GM21423 (cell line): ENCODE measurements around the gene NFKB2.

Source experiments
- ATAC-seq: cut with Tn5 transposase; IDR thresholded peaks from one replicate; pipeline ENCODE4 v1.9.1; 2021; ENCODE audit warnings: mild to moderate bottlenecking, moderate library complexity; ENCODE audit not compliant: unreplicated experiment

The NFKB2 gene

DNA sequence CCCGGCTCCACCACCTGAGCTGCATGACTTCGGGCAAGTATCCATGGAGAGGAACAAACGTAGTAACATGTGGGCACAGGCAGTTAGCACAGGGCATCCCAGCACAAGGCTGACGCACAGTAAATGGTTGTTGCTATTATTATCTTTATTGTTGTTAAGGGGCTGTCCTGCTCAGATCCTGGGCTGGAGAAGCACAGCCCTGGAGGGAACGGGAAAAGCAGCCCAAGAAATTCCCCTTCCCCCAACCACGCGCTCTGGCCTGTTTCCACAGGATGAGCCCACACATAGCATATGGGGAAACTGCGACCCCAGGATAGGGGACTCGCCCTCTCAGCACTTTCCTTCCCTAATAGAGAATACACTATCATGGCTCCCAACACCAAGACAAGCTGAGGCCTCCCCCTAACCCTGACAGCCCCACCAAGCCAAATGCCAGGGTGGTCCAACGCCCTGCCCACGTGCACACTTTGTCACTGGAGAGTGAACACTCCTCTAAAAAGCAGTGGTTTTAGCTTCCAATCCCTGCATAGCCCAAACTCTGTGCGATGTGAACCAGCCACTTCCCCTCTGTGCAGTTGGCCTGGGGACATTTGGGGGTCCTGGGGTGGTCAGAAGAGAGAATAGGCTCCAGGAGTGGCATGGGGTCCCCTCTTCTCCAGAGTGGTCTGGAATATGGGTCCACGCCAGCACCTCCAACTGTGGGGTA is 12.1 kb downstream of the NFKB2 start:
- ATAC-seq = no peak

DNA sequence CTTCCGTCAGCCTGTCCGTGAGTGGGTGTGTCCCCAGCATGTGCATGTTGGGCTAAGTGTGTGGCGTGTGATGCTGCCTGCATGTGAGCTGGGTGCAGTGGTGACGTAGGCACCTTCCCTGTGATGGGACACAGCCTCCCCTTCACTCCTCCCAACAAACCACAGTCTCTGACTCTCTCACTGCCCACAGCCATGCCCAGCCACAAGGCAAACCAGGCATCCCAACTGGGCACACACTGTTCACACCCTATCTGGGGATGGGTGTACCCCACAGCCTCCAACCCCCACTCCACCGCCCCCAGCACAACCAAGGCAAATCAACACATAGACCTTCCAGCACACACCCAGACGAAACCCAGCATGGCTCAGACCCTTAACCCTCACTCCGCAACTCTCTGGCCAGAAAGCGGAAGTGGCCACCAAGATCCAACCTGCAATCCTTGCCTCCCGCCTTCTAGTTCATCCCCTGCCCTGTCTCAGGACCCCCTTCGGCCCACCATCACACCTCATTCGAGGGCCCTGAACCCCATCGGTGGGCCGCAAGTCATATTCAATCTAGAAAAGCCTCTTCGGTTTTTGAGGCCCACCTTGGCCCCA is 12.7 kb downstream of the NFKB2 start:
- no peak for ATAC-seq

DNA sequence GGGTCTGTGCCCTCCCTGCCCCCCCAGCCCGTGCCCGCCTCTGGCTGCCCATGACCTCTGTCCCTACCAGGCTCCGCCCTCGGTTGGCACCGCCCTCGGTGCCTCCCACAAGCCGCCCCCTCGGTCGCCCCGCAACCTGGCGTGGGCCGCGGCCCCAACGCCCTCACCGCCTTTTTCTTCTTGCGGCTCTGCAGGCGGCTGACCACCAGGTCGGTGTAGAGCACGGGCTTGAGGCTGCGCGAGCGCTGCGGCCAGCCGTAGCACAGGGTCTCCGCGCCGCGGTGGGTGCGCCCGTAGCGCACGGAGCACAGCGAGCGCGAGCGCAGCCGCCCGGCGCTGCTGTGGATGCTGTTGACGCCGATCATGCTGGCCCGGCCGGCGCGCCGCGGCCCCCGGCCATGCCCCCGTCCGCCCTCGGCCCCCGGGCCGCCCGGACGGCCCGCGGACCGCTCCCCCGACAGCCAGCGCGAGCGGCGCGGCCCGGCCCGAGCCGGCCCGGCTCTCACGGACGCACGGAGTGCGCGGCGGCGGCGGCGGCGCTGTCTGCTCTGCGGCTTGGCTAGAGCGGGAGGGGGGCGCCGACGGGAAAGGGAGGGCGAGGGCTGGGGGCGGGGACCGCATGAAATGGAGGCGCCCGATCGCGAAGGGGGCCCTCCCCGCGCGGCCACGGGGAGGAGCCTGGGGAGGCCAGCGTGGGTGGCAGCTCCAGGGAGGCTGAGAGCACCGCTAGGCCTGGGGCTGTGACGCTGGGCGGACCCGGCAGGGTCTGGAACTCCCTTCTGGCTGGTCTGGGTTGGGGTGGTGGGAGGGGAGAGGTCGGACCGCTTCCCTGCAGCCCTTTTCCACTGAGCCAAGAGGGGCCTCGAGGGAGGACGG is 13.5 kb downstream of the NFKB2 start:
- no peak for ATAC-seq

DNA sequence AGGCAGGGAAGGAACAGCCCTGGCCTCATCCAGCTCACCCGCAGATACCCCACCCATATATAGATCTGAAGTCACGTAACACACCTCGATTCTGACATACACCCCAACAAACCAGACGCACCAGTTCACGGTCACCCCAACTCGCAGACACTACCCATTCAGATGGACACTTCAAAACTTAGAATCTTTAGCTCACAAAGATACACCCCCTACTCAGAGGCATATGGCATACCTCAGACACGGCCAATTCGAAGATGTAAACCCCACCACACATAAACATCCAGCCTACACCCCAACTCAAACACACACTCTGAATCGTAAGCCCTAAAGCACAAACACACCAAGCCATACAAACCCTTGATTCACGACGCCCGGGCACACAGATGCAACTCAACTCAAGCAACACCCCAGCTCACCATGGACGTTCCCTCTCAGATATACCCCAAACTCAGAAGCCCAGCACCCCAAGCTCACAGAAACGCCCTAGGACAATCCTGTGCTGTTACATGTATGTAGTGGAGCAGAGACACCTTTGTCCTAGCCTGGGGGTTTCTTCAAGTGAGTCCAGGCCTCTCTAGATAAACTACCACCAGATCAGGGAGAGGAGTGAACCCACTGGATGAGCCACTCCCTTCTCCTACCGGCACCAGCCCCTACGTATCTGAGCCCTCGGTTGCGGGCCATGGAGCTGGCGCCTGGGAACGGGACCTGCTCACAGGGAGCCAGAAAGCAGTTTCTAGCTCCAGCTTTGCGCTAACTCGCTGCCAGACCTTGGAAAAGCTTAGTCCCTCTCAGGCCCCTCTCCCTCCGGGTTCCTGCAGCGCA is 14.3 kb downstream of the NFKB2 start:
- ATAC-seq = no peak

DNA sequence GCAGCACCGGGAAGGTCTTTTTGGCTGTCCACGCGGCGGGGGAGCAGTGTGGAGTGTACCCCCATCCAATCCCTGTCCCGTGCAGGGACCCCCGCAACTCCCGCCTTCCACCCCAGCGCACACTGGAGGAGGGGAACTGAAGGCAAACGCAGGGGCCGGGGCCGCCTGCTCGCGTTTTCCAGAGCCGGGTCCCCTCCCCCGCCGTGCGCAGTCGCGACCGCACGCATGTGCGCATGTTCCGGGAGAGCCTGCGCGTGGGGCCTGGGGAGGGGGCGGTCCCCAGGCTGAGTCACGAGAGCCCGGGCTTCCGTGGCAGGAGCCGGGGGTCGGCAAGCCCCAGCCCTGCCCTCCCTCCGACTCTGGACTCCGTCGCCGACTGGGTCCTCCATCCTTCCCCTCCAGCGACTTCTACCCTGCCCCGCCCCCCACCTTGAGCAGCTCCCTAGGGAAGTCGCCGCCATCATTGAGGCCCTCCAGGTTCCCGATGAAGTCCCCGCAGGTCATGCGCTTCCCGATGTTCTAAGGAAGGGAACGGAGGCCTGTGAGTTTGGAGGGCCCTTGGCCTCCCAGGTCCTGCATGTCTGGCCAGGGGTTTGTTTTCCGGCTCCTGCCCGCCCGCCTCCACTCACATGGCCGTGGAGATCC is 15.0 kb downstream of the NFKB2 start:
- no peak for ATAC-seq

DNA sequence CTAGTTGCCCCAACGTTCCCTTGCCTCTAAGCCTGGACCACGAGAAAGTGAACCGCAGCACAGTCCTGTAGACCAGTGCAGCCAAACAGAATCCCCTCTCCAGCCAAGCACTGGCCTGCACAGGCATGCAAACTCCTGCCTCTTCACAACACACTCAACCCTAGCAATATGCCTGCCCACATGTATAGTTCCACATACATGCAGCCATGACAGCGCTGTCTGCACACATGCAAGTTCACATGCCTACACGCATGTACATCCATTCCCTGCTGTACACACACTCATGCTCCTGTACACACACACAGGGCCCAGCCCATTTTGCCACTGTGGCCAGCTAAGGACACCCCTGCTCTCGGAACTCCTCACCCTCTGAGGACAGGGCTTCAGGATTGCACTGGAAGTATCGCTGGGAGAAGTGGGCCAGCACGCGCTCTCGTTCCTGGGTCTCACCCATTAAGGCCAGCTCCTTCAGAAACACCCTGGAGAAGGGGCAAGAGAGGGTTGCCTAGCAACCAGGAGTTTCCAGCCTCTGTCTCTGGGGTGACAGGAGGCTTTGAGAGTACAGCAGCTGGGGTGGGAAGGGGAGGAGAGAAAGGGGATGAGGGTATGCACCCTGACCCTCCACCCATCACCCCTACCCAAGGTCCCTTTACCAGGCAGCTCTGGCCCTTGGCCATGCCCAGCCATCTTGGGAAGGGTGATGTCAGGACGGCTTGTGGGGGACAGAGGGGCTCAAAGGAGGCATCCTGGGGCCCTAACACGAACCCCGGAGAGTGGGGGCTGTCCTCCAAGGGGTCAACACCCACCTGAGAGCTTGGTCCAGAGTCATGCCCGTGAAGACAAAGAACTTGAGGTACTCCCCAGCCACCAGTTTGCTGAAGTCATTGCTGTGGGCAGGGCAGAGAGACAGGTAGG is 16.1 kb downstream of the NFKB2 start:
- ATAC-seq = no peak

DNA sequence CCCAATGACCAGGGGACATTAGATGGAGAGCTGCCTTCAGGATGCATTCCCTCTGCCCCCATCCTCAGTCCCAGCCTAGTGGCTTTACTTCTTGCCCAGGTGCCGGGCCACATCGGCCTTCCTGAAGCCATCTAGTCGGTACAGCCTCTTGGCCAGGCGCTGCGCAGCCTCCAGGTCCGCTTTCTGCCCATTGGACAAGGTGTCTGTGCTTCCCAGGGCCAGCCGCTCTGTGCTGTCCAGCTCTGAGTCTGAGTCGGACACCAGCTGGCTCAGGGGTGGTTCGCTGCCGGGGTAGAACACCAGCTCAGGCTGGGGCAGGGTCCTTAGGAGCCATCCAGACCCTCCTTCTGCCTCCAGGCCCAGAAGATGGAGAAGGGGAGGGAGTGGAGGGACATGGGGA is 16.8 kb downstream of the NFKB2 start:
- ATAC-seq = no peak

DNA sequence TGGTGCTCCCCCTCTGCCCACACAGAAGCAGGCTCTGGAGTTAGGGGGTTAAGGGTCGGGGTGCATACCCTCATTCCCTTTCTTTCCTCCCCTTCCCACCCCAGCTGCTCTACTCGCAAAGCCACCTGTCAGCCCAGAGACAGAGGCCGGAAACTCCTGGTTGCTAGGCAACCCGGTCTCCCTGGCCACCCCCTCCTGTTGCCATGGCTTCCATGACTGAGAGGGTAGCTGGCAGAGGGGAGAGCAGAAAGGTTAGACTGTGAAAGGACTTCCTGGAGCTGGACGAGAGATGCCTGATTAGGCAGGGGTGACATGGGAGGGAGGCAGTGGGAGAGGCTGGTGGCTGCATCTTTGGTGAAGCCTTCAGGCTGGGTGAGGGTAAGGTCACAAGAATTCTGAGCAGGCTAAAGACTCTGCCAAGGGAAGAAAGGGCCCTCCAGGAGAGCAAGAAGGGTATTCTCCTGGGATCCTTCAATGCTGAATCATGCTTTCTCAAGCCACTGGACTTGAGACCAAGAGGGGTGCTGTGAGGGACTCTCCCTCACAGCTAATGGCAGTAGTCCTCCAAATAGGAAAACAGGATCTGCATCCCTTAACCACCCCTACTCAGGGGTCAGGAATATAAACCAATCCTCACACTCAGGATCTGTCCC is 17.7 kb downstream of the NFKB2 start:
- ATAC-seq = no peak

DNA sequence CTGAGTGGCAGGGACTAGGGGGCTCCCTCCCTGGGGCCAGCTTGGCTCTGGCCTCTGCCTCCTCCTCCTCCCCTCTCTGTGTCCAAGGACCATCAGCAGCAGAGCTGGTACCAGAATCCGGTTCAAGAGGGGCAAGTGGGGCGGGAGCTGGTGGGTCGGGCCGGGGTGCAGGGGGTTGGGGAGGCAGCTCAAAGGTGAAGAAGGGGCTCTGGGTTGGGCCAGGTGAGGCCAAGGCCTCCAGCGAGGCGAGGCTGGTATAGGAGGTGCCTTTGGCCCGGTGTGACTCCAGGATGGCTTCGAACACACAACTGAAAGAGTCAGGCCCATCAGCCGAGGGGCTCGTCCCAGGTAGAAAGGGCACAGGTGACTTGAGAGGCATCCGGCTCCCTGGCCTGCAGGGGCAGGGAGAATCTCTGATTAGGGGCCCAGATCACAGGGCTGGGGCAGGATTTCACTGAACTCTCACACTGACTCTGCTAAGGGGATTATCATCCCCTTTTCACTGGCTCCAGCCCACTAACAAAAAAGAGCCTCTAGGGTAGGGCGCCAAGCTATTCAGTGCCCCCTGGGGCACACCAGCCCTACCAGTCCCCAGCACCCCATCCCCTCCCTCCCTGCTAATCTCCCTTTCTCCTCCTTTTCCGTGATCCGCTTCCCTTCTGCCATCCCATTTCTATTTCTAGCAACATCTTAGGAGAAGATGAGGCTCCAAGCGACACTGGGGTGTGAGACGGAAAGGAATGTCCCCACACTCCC is 18.5 kb downstream of the NFKB2 start:
- ATAC-seq = no peak

DNA sequence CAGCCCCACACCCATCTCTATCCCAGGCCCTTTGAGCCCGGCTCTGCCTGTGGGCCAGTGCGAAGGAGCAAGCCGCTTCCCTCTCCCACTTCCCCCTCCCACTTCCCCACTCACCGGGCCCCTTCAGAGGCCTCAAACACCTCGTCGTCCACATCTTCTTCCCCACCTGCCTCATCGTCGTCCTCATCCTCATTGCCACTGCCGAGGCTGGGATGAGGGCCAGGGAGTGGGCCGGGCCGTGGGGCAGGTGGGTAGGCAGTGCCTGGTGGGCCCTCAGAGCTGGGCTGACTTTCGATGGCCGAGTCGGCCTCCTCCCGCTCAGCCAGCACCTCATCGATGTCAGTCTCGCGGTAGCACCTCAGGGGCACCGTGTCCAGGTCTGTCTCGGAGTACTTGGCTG is 19.2 kb downstream of the NFKB2 start:
- no peak for ATAC-seq

DNA sequence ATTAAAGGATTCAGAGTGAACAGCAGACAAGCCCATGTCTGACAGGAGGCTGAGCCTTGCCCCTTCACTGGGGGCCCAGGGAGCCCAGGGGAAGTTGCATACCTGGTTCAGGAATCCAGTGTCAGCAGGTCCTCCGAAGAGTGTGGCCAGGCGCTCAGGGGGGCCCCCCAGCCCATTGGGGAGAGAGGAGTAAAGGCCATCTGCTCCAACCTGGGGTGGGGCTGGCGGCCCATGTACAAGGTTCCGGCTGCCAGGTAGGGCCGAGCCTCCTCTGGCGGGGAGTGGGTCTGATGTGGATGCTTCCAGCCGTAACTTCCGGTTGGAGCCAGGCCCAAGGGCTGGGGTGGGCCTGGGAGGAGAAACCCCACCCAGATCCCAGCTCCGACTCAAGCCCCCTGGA is 20.8 kb downstream of the NFKB2 start:
- no peak for ATAC-seq

DNA sequence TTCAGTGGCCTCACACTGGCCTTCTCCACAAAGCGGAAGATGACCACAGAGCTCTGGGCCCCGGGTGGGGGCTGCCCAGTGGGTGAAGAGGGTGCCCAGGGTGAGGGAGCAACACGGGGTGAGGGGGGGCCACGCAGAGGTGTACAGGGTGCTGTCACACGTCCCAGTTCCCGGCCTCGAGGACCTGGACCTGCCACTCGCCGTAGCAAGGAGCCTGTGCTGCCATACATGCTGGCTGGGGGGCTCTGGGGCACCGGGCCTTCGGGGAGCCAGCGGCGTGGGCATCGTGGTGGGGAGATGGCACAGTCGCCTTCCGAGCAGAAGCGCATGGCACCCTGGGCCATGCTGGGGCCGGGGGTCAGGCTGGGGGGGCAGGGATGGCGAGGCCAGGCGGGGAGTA is 21.2 kb downstream of the NFKB2 start:
- no peak for ATAC-seq

DNA sequence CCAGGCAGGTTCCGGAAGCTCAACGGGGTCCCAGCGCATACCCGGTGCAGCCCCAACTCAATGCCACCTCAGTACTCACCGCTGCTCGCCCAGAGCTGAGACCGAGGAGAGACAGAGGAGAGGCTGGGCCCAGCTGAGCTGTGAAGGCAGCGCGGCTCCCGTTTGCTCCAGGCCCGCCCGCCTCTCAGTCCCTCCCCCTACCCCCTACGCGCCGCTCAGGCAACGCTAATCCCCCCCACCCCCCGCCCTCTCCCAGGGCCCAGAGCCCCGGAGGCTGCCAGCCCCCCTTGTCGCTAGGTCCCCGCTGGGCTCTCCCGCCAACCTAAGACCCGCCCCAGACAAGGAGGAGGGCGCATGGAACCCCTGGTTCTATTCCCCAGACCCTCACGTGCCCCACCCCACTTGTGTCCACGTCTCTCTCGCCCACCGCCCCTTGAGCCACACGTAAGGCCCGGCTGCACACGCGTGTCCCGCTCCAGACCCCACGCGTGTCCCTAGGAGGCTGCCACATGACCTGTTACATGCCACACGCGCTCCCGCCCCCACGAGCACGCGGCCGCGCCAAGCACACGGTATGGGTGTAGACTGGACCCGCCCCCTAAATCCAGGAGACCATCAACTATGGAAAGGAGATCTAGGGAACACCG is 23.2 kb downstream of the NFKB2 start, which contains the start of gene PSD:
TSS of gene PSD (minus strand) at position 164 of the 647 bp plus-strand sequence. CDS start 1,747 bp downstream, outside the sequence.
- ATAC-seq = no peak

DNA sequence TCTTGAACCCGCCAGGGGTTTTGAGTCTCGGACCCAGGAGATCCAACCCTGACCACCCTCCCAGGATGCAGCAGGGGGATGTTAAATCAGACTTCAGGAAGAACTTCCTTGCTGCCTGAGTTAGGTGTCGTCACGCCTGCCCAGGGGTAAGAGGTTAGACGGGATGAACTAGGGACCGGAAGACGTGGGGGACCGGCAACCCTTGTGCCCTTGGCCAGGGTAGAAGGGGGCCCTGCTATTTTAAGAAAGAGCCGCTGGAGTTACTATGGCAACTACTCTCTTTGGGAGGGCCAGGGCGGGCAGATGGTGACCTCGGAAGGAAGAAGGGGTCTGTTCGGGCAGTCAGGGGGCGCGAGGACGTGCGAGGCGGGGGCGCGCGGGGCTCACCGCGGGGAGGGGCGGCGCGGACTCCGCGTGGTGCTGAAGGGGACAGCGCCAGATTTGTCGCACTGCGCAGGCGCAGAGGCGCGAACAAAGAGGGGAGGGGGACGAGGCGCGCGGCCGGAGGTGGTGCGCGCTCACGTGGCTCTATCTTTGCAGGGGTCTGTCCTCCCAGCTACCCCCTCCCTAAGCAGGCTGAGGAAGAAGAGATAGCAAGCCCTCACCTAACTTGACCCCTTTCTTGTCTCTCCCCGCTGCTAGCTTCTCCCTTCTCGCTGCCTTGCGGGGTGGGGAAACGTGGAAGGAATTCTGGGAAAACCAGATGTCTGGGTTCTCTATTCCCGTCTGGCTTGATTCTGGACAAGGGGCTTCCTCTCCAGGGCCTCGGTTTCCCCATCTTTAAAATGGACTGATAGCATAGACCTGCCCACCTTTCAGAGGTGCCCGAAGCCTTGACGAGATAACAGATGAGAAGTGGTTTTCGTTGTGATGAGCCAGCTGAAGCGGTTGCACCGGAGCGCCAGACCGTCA is 24.0 kb downstream of the NFKB2 start:
- no peak for ATAC-seq

DNA sequence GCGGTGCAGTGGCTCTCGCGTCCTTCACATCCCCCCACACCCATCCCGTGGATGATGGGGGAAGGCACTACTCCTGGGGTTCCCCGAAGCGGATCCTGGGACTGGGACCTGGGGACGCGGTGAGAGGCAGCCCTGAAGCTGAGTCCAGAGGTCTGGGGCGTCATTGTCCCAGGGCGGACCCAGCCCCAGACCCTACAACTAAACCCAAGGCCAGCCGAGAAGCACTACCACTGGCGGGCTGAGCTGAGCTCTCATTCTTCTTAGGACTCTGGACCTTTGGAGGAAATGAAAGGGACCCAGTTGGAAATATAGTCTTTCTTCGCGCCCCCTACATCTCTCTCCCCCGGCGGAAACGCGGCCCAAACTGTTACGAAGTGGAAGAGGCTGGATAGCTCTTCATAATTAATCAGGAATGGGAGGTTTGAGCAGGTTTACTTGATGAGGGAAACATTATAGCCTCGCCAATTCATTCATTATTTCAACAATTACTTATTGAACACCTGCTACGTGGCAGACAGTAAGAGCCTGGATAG is 24.7 kb downstream of the NFKB2 start:
- ATAC-seq = no peak

DNA sequence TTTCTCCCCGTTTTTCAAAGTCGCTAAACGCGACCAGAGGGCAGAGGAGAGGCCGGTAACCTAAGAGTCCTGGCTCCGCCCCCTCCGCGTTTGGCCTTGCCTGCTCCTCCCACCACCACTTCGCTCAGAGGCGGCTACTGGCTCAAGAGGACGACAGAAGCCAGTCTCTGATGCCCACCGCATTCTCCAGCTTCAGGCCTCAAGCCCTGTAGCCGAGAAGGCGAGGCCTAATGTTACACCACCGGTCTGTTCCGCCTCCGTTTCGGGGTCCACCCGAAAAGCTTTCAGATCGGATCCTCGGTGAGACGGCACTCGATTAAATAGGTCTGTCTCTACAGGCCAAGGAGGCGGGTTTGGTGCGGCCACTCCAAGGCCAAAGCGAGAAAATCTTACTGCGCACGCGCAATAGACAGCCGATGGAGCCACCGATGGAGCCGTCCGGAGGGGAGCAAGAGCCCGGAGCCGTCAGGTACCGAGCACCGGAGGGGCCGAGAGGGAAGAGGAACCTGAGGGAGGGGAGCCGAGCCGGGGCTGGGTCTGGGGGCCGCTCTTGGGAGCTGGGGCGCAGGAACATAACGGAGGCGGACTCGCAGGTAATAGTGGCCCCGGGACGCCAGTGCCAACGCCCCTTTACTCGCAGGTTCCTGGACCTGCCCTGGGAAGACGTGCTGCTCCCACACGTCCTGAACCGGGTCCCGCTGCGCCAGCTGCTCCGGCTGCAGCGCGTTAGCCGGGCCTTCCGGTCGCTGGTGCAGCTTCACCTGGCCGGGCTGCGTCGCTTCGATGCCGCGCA is 25.4 kb downstream of the NFKB2 start, which contains the start of gene FBXL15:
TSS of gene FBXL15 (plus strand) at position 123 of the 793 bp plus-strand sequence. CDS start at position 417, 294 bp downstream.
- ATAC-seq = peak; percentile 64
